GM23248 (cell line): ENCODE measurements around the gene PKNOX2. TPM values are rescaled to one million over a fixed set of nuclear protein-coding genes. Genes with fewer than 3 reads are reported as not detected.

ENCODE experiments used
- DNase-seq: peaks from one replicate; pipeline ENCODE4 v3.0.0-alpha.2; 2015
- H2AFZ ChIP-seq: fragments of 200-600 bp; sonication (generic); 2 replicates; pipeline ENCODE4 v1.6.1; 2016; ENCODE audit warnings: antibody characterized with exemption
- H3F3A ChIP-seq: fragments of 200-600 bp; sonication (generic); 2 replicates; pipeline ENCODE4 v1.6.1; 2016; ENCODE audit warnings: mild to moderate bottlenecking, antibody characterized with exemption, mixed run types; ENCODE audit not compliant: insufficient read depth
- H3K27ac ChIP-seq: fragments of 200-600 bp; sonication (generic); 2 replicates; pipeline ENCODE4 v1.5.1; 2016; ENCODE audit warnings: mild to moderate bottlenecking
- H3K27me3 ChIP-seq: fragments of 200-600 bp; sonication (generic); replicated peaks from 2 replicates; pipeline ENCODE4 v1.6.1; 2016; ENCODE audit warnings: mild to moderate bottlenecking; ENCODE audit not compliant: insufficient read depth
- H3K36me3 ChIP-seq: fragments of 200-600 bp; sonication (generic); 2 replicates; pipeline ENCODE4 v1.6.1; 2016; ENCODE audit warnings: low read depth, mild to moderate bottlenecking
- H3K4me1 ChIP-seq: fragments of 200-600 bp; sonication (generic); 2 replicates; pipeline ENCODE4 v1.6.1; 2016; ENCODE audit warnings: mild to moderate bottlenecking; ENCODE audit not compliant: insufficient read depth
- H3K4me2 ChIP-seq: fragments of 200-600 bp; sonication (generic); one replicate; pipeline ENCODE4 v1.6.1; 2016; ENCODE audit warnings: mild to moderate bottlenecking; ENCODE audit not compliant: unreplicated experiment
- H3K4me3 ChIP-seq: fragments of 200-600 bp; sonication (generic); 2 replicates; pipeline ENCODE4 v1.5.1; 2016; ENCODE audit warnings: mild to moderate bottlenecking
- H3K79me2 ChIP-seq: fragments of 200-600 bp; sonication (generic); 2 replicates; pipeline ENCODE4 v1.6.1; 2016; ENCODE audit warnings: mild to moderate bottlenecking; ENCODE audit not compliant: insufficient read depth
- H3K9ac ChIP-seq: fragments of 200-600 bp; sonication (generic); 2 replicates; pipeline ENCODE4 v1.6.1; 2016; ENCODE audit warnings: mild to moderate bottlenecking
- H3K9me2 ChIP-seq: fragments of 200-600 bp; sonication (generic); 2 replicates; pipeline ENCODE4 v1.6.1; 2016; ENCODE audit warnings: mixed run types, mild to moderate bottlenecking, moderate library complexity; ENCODE audit not compliant: insufficient read depth
- H3K9me3 ChIP-seq: fragments of 200-600 bp; sonication (generic); one replicate; pipeline ENCODE4 v1.6.1; 2017; ENCODE audit warnings: low read depth
- H4K20me1 ChIP-seq: fragments of 200-600 bp; sonication (generic); 2 replicates; pipeline ENCODE4 v1.6.0; 2016; ENCODE audit not compliant: insufficient read depth
- EZH2 ChIP-seq: fragments of 200-600 bp; sonication (generic); IDR thresholded peaks from 2 replicates; pipeline ENCODE4 v1.6.1; 2018; ENCODE audit warnings: antibody characterized with exemption, mild to moderate bottlenecking; ENCODE audit not compliant: insufficient read depth, poor library complexity, severe bottlenecking
- EZH2phosphoT487 ChIP-seq: fragments of 200-600 bp; sonication (generic); IDR thresholded peaks from 2 replicates; pipeline ENCODE4 v1.6.1; 2018; ENCODE audit warnings: antibody characterized with exemption, moderate library complexity, mild to moderate bottlenecking, low read depth; ENCODE audit not compliant: insufficient read depth
- WGBS, 2 experiments: methylation state at CpG; one replicate each; pipeline ENCODE4 v1.1.6; 2015 to 2017; ENCODE audit warnings: low lambda C conversion rate in 2 of 2, low coverage in 1 of 2; ENCODE audit errors: missing lambda C conversion rate in 2 of 2; 5-methylcytosine and 5-hydroxymethylcytosine counted together
- in situ Hi-C: fragments of 300-500 bp; cut with MboI; formaldehyde crosslinking; loops from 2 replicates; pipeline ENCODE4 v1.15.0; 2020
- polyA plus RNA-seq: library from polyadenylated mRNA; unstranded; fragments of >200 nt; fragmentation: Nextera tagmentation; extraction: Ambion mirVana; gene quantifications from 2 replicates; pipeline ENCODE4 v1.2.1, GENCODE V29; 2016
- total RNA-seq: library from RNA; depleted of rRNA; stranded (reverse); fragments of >200 nt; shearing (Covaris generic); gene quantifications from 2 replicates; pipeline ENCODE4 v1.2.3, GENCODE V29; 2014

Gene PKNOX2
- total and polyA plus RNA-seq, 2 experiments from 2014 or later: 0.21 to 0.76 TPM

DNA sequence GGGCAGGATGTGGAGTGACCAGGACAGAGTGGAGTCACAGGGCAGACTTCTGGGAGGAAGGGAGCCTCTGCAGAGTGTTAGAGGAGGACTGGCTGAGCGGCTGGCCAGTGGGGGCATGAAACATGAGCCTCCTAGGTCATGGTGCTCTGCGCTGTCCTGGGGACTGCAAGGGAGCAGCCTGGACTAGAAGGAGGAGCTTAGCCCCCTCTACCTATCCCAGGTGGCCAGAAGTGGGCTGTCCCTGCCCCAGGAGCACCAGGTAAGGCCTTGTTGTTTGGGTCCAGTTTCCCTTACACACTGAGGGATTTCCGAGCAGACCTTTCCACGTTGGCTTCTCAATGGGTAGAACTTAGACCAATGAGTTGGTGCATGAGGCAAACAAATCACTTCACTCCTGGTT, 7.4 kb downstream of the PKNOX2 start:
- H3K27me3 ChIP-seq: peaks cover 3% of the 10 kb centered on the region
- no peak overlapping the region for H3K9ac ChIP-seq
- in situ Hi-C loops: no loop called here
- no peaks in the 10 kb centered on the region for H3K36me3 ChIP-seq
- no peaks in the 10 kb centered on the region for H3K9me2 ChIP-seq
- H2AFZ ChIP-seq: no peak overlapping the region
- no peak for DNase-seq
- no peak overlapping the region for H3K4me2 ChIP-seq
- 78 to 80% methylated on average over 4 of the region's 4 CpGs for WGBS, 2 experiments
- H3F3A ChIP-seq: no peaks in the 10 kb centered on the region
- no peaks in the 10 kb centered on the region for H4K20me1 ChIP-seq
- no peak overlapping the region for H3K4me3 ChIP-seq
- no peak overlapping the region for H3K27ac ChIP-seq
- no peaks in the 10 kb centered on the region for H3K4me1 ChIP-seq
- TF ChIP-seq EZH2 (no peak), EZH2phosphoT487 (no peak)
- no peaks in the 10 kb centered on the region for H3K79me2 ChIP-seq
- no peaks in the 10 kb centered on the region for H3K9me3 ChIP-seq

- Histone ChIP-seq H3K27ac (no peak overlapping the region), H3K4me1 (no peaks in the 10 kb centered on the region), H3K9me3 (no peaks in the 10 kb centered on the region), H2AFZ (no peak overlapping the region), H4K20me1 (no peaks in the 10 kb centered on the region), H3K27me3 (peaks cover 3% of the 10 kb centered on the region), H3K9ac (no peak overlapping the region), H3K4me2 (no peak overlapping the region), H3F3A (no peaks in the 10 kb centered on the region), H3K4me3 (no peak overlapping the region), H3K9me2 (no peaks in the 10 kb centered on the region), H3K36me3 (no peaks in the 10 kb centered on the region), H3K79me2 (no peaks in the 10 kb centered on the region)
- 0 to 8% methylated on average over 1 of the region's 1 CpG for WGBS, 2 experiments
- no peak for DNase-seq
- in situ Hi-C loops: no loop called here
- TF ChIP-seq EZH2 (no peak), EZH2phosphoT487 (no peak)
These were observed 8.5 kb downstream of the PKNOX2 start for GRCh38 chr11:125173027-125173426.

- in situ Hi-C loops: no loop called here
These were observed 9.0 kb downstream of the PKNOX2 start for GRCh38 chr11:125173556-125173955.

GRCh38 chr11:125174057-125174456, 9.5 kb downstream of the PKNOX2 start:
- H3K36me3 ChIP-seq: no peaks in the 10 kb centered on the region
- 55 to 58% methylated on average over 4 of the region's 4 CpGs for WGBS, 2 experiments
- no peak overlapping the region for H2AFZ ChIP-seq
- in situ Hi-C loops: no loop called here
- no peak for DNase-seq
- H3K27me3 ChIP-seq: peaks cover 3% of the 10 kb centered on the region
- H3K4me1 ChIP-seq: no peaks in the 10 kb centered on the region
- no peaks in the 10 kb centered on the region for H3F3A ChIP-seq
- no peaks in the 10 kb centered on the region for H3K79me2 ChIP-seq
- H4K20me1 ChIP-seq: no peaks in the 10 kb centered on the region
- no peak overlapping the region for H3K4me3 ChIP-seq
- H3K9me3 ChIP-seq: no peaks in the 10 kb centered on the region
- no peak overlapping the region for H3K9ac ChIP-seq
- H3K4me2 ChIP-seq: no peak overlapping the region
- no peak overlapping the region for H3K27ac ChIP-seq
- TF ChIP-seq EZH2phosphoT487 (no peak), EZH2 (no peak)
- H3K9me2 ChIP-seq: no peaks in the 10 kb centered on the region

More at GRCh38 chr11:125173556-125173955, 9.0 kb downstream of the PKNOX2 start:
- Histone ChIP-seq H3K9me3 (no peaks in the 10 kb centered on the region), H4K20me1 (no peaks in the 10 kb centered on the region), H3K4me2 (no peak overlapping the region), H3K9ac (no peak overlapping the region), H3K4me3 (no peak overlapping the region), H2AFZ (no peak overlapping the region), H3K27ac (no peak overlapping the region), H3K4me1 (no peaks in the 10 kb centered on the region), H3K36me3 (no peaks in the 10 kb centered on the region), H3K79me2 (no peaks in the 10 kb centered on the region), H3K27me3 (peaks cover 3% of the 10 kb centered on the region), H3K9me2 (no peaks in the 10 kb centered on the region), H3F3A (no peaks in the 10 kb centered on the region)
- WGBS, 2 experiments: 66 to 68% methylated on average over 8 of the region's 8 CpGs
- no peak for DNase-seq
- TF ChIP-seq EZH2 (no peak), EZH2phosphoT487 (no peak)

DNA sequence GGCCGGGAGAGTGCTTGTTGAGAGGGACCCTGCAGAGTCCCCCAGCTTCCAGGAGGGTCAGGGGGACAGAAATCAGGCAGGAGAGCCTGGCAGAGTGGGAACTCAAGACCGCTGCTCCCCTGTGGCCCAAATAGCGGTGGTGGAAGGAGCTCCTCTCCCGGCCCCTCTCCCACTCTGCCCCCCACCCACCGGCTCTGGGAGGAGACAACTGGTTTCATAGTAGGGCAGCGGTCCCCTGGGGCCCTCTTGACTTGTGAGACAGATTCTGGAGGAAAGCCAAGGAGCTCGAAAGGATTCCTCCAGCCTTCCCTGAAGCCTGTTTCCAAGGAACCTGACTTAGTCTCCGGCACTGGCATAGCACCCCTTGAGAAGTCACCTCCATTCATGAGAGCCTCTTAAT, 10.1 kb downstream of the PKNOX2 start:
- no peaks in the 10 kb centered on the region for H3K9me3 ChIP-seq
- no peaks in the 10 kb centered on the region for H4K20me1 ChIP-seq
- no peak overlapping the region for H3K4me3 ChIP-seq
- H3K9me2 ChIP-seq: no peaks in the 10 kb centered on the region
- H3K27me3 ChIP-seq: peaks cover 3% of the 10 kb centered on the region
- no peaks in the 10 kb centered on the region for H3K36me3 ChIP-seq
- DNase-seq: no peak
- H2AFZ ChIP-seq: no peak overlapping the region
- in situ Hi-C loops: no loop called here
- H3K79me2 ChIP-seq: no peaks in the 10 kb centered on the region
- H3F3A ChIP-seq: no peaks in the 10 kb centered on the region
- no peaks in the 10 kb centered on the region for H3K4me1 ChIP-seq
- H3K9ac ChIP-seq: no peak overlapping the region
- TF ChIP-seq EZH2phosphoT487: no peak
- TF ChIP-seq EZH2: no peak
- no peak overlapping the region for H3K27ac ChIP-seq
- WGBS, 2 experiments: 65 to 69% methylated on average over 8 of the region's 8 CpGs
- no peak overlapping the region for H3K4me2 ChIP-seq
